ENCODE results near the gene NELL2. TPM values are rescaled to one million over a fixed set of nuclear protein-coding genes. Genes with fewer than 3 reads are reported as not detected.

NELL2 gene
- total RNA-seq, 1 donor from 2014 or later: 6.6 TPM

DNA sequence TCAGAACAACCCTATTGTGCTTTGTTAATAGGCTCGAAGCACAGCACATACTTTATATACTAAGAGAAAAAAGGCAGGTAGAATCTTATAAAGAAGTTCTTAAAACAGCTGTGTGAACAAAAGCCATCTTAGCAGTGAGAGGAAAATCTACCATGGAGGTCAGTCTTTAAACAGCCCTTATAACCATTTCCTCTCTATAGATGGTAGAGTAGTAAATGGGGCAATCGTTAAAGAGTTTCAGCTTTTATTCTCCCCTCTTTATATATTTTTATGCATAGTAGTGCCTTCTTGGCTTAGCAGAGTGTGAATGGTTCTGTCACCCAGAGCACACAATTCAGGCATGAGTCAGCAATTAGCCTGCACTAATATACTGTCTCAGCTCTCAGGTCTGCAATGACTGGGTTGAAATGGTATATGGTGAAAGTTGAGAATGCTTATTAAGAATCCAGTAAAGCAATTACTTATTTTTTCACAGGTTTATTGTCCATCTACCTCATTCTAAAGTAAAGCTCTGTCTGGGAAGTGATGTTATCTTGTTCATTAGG is 305.0 kb downstream of the NELL2 start:
- H3K36me3 ChIP-seq: no peaks in the 10 kb centered on the region
- H3K27me3 ChIP-seq (ENCODE audit: low read depth): no peaks in the 10 kb centered on the region
- no peak overlapping the region for H3K4me3 ChIP-seq
- no peak for ATAC-seq
- no peaks in the 10 kb centered on the region for H3K4me1 ChIP-seq
- no peaks in the 10 kb centered on the region for H3K9me3 ChIP-seq
- no peak overlapping the region for H3K27ac ChIP-seq
- no peak for DNase-seq
- no peak for TF ChIP-seq CTCF (IDR thresholded peaks at IDR 0.05)
- intact Hi-C loops (cut with DNase I): no loop called here

GRCh38 chr12:44570036-44570583 is 306.0 kb downstream of the NELL2 start:
- ATAC-seq: no peak
- no peak for TF ChIP-seq CTCF (IDR thresholded peaks at IDR 0.05)

GRCh38 chr12:44565163-44565562 is 311.0 kb downstream of the NELL2 start:
- Histone ChIP-seq H3K36me3 (no peaks in the 10 kb centered on the region), H3K4me3 (no peak overlapping the region), H3K4me1 (no peaks in the 10 kb centered on the region), H3K27me3 (ENCODE audit: low read depth) (no peaks in the 10 kb centered on the region), H3K9me3 (no peaks in the 10 kb centered on the region), H3K27ac (no peak overlapping the region)
- no peak for DNase-seq
- intact Hi-C loops (cut with DNase I): no loop called here
- ATAC-seq: no peak
- TF ChIP-seq CTCF (IDR thresholded peaks at IDR 0.05): no peak

More at GRCh38 chr12:44570036-44570583, 306.0 kb downstream of the NELL2 start:
- intact Hi-C loops (cut with DNase I): no loop called here
- H3K4me3 ChIP-seq: no peak overlapping the region
- H3K9me3 ChIP-seq: no peaks in the 10 kb centered on the region
- DNase-seq: no peak
- no peaks in the 10 kb centered on the region for H3K27me3 ChIP-seq (ENCODE audit: low read depth)
- H3K36me3 ChIP-seq: no peaks in the 10 kb centered on the region
- H3K27ac ChIP-seq: no peak overlapping the region
- no peaks in the 10 kb centered on the region for H3K4me1 ChIP-seq

GRCh38 chr12:44563486-44563885 is 312.6 kb downstream of the NELL2 start:
- H3K9me3 ChIP-seq: no peaks in the 10 kb centered on the region
- intact Hi-C loops (cut with DNase I): no loop called here
- TF ChIP-seq CTCF (IDR thresholded peaks at IDR 0.05): no peak
- H3K27me3 ChIP-seq (ENCODE audit: low read depth): no peaks in the 10 kb centered on the region
- no peak overlapping the region for H3K27ac ChIP-seq
- H3K36me3 ChIP-seq: no peaks in the 10 kb centered on the region
- no peaks in the 10 kb centered on the region for H3K4me1 ChIP-seq
- H3K4me3 ChIP-seq: no peak overlapping the region
- ATAC-seq: no peak
- DNase-seq: no peak

- no peaks in the 10 kb centered on the region for H3K9me3 ChIP-seq
- ATAC-seq (no peak), DNase-seq (no peak)
- H3K4me3 ChIP-seq: no peak overlapping the region
- H3K27ac ChIP-seq: no peak overlapping the region
- no peaks in the 10 kb centered on the region for H3K36me3 ChIP-seq
- H3K27me3 ChIP-seq (ENCODE audit: low read depth): no peaks in the 10 kb centered on the region
- intact Hi-C loops (cut with DNase I): no loop called here
- no peaks in the 10 kb centered on the region for H3K4me1 ChIP-seq
- no peak for TF ChIP-seq CTCF (IDR thresholded peaks at IDR 0.05)
Measured at GRCh38 chr12:44558340-44559100, 317.6 kb downstream of the NELL2 start.
